Measurements from ENCODE around the gene OTULIN. TPM values are rescaled to one million over a fixed set of nuclear protein-coding genes. Genes with fewer than 3 reads are reported as not detected.

The OTULIN gene
- 10 to 100 TPM; 28.3 to 55.0 (median 30.3) TPM for total RNA-seq

GRCh38 chr5:14664270-14665100, at the start of gene OTULIN:
Gene OTULIN, plus strand, starts transcription at chr5:14664718. Its CDS starts 108 bp downstream, at chr5:14664826.
- DNase-seq (ENCODE audit: low spot score): peak; percentile 51
- TF ChIP-seq, protein P1, sequence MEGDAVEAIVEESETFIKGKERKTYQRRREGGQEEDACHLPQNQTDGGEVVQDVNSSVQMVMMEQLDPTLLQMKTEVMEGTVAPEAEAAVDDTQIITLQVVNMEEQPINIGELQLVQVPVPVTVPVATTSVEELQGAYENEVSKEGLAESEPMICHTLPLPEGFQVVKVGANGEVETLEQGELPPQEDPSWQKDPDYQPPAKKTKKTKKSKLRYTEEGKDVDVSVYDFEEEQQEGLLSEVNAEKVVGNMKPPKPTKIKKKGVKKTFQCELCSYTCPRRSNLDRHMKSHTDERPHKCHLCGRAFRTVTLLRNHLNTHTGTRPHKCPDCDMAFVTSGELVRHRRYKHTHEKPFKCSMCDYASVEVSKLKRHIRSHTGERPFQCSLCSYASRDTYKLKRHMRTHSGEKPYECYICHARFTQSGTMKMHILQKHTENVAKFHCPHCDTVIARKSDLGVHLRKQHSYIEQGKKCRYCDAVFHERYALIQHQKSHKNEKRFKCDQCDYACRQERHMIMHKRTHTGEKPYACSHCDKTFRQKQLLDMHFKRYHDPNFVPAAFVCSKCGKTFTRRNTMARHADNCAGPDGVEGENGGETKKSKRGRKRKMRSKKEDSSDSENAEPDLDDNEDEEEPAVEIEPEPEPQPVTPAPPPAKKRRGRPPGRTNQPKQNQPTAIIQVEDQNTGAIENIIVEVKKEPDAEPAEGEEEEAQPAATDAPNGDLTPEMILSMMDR (IDR thresholded peaks at IDR 0.05): no peak
- ATAC-seq (ENCODE audit: low FRiP score): peak; percentile 97

GRCh38 chr5:14615365-14615764, 49.2 kb upstream of the OTULIN start:
- DNase-seq (ENCODE audit: low spot score) (no peak), ATAC-seq (ENCODE audit: low FRiP score) (no peak)
- TF ChIP-seq, protein P1 (IDR thresholded peaks at IDR 0.05): no peak

- TF ChIP-seq, protein P1 (IDR thresholded peaks at IDR 0.05): no peak
- DNase-seq (ENCODE audit: low spot score): no peak
Observed at GRCh38 chr5:14617441-14617840, 47.1 kb upstream of the OTULIN start.

GRCh38 chr5:14627270-14627669, 37.2 kb upstream of the OTULIN start:
- no peak for DNase-seq (ENCODE audit: low spot score)
- ATAC-seq (ENCODE audit: low FRiP score): no peak
- TF ChIP-seq, protein P1 (IDR thresholded peaks at IDR 0.05): no peak

More at GRCh38 chr5:14617441-14617840, 47.1 kb upstream of the OTULIN start:
- no peak for ATAC-seq (ENCODE audit: low FRiP score)

- ATAC-seq (ENCODE audit: low FRiP score): no peak
- DNase-seq (ENCODE audit: low spot score): no peak
- TF ChIP-seq, protein P1 (IDR thresholded peaks at IDR 0.05): no peak
Observed at GRCh38 chr5:14628346-14628745, 36.2 kb upstream of the OTULIN start.

GRCh38 chr5:14630671-14631070, 33.8 kb upstream of the OTULIN start:
- ATAC-seq (ENCODE audit: low FRiP score) (no peak), DNase-seq (ENCODE audit: low spot score) (no peak)
- TF ChIP-seq, protein P1 (IDR thresholded peaks at IDR 0.05): no peak

DNA sequence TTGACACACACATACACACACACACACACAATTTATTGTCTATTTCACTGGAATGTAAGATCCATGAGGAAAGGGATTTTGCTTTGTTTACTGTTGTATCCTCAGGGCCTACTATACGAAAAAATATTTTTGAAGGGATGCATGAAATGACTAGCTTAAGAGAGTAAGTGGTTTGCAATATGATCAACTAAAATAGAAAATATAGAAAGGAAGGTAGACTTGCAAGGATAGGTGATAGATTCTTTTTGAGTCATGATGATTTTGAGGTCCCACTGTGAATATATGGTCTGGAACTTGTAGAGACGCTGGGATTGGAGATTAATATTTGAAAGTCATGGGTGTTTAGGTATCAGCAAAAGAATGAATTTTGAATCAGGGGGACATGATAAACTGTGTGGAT, 28.9 kb upstream of the OTULIN start:
- ATAC-seq (ENCODE audit: low FRiP score): no peak
- no peak for DNase-seq (ENCODE audit: low spot score)
- TF ChIP-seq, protein P1 (IDR thresholded peaks at IDR 0.05): no peak
